Germinal center (tissue), 1 donor: ENCODE results near the gene C10orf67.
"Not testable (repeated sequence)": the region's sequence is repeated elsewhere in the genome, so short reads cannot be mapped to it uniquely, and the experiment has no call there.

Experiments used
- DNase-seq: peaks from one replicate; pipeline ENCODE4 v3.0.0; 2012; ENCODE audit warnings: mixed read lengths, low spot score

Gene C10orf67

DNA sequence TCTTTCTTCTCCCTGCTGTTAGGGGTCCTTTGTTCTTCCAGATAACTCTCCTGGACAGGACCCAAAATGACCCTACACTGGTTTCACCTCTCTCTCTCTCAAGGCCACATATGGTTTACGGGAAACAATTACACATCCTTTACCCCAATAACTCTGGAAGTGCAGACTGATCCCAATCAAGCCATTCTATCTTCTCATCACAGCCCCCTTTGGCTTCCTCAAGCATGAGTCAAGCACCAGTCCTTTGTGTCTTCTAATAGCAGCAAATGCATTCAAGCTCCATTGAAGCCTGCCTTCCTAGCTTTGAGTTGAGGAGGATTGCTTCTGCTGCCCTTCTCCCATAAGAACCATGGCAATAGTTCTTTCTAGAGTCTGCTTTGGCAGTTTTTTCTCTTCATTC, 20.2 kb downstream of the C10orf67 start:
- no peak for DNase-seq

GRCh38 chr10:23322082-23322481, 22.5 kb downstream of the C10orf67 start:
- no peak for DNase-seq

- DNase-seq = peak; percentile 43
Observed at GRCh38 chr10:23319835-23320234, 24.8 kb downstream of the C10orf67 start.

- no peak for DNase-seq
Observed at GRCh38 chr10:23318359-23318758, 26.2 kb downstream of the C10orf67 start.

- no peak for DNase-seq
Observed at GRCh38 chr10:23317416-23317815, 27.2 kb downstream of the C10orf67 start.

DNA sequence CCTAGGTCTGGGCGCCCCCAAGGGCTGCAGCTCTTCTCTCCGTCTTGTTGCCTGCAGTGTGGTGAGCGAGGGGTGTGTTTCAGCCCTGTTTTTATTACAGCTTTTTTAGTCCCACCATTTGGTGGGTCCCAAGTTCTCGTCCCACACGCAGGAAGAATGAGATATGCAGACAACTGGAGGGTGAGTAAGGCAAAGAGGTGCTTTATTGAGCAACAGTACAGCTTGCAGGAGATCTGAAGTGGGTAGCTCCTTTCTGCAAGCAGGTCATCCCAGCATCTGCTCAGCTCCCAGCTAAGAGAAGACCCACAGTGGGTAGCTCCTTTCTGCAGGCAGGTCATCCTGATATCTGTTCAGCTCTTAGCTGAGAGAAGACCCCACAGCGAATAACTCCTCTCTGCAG, 28.2 kb downstream of the C10orf67 start:
- DNase-seq = no peak

- DNase-seq = no peak
Observed at GRCh38 chr10:23315966-23316365, 28.6 kb downstream of the C10orf67 start.

DNA sequence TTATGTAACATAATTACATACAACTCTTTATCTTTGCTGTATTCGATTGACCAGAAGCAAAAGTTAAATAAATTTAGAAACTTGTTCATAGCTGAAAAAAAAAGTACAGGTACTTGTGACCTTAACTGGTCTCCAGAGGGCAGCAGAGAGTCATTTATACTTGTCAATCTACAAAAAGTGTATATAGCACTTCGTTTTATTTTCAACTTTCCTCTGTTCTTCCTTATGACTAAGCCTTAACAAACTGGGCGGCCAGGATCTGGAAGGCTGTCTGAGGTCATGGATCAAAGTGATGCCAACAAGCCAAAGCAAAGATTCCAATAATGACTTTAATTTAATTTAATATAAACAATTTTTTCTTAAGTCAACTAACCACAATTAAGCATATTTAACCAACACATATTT, 29.8 kb downstream of the C10orf67 start:
- DNase-seq = peak; percentile 36

- no peak for DNase-seq
Observed at GRCh38 chr10:23311034-23311433, 33.6 kb downstream of the C10orf67 start.

DNA sequence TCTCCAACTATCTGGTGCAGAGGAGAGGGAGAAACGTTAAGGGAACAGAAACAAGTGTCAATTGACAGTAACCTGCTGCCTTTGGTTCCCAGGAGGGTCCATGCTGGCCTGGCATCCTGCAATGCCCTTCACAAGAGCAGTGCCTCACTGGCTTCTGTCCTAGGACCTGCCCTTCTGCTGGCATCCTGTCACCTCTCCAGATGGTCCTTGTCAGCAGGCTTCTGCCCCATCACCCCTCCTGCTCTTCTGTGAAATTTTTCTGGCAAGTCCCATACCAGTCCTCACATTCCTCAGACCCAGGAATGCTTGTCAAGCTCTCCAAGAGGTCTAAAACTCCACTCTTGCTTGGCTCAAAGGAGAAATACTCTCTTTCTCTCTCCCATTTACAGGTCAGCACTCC, 34.2 kb downstream of the C10orf67 start:
- no peak for DNase-seq

GRCh38 chr10:23299961-23300360, 44.6 kb downstream of the C10orf67 start:
- not testable (repeated sequence) for DNase-seq

- DNase-seq = no peak
Observed at GRCh38 chr10:23294638-23295247, 49.9 kb downstream of the C10orf67 start.

- no peak for DNase-seq
Observed at GRCh38 chr10:23293973-23294590, 50.5 kb downstream of the C10orf67 start.

GRCh38 chr10:23293145-23293724, 51.4 kb downstream of the C10orf67 start:
- DNase-seq = peak; percentile 24

GRCh38 chr10:23291551-23292334, 52.9 kb downstream of the C10orf67 start:
- DNase-seq = no peak

DNA sequence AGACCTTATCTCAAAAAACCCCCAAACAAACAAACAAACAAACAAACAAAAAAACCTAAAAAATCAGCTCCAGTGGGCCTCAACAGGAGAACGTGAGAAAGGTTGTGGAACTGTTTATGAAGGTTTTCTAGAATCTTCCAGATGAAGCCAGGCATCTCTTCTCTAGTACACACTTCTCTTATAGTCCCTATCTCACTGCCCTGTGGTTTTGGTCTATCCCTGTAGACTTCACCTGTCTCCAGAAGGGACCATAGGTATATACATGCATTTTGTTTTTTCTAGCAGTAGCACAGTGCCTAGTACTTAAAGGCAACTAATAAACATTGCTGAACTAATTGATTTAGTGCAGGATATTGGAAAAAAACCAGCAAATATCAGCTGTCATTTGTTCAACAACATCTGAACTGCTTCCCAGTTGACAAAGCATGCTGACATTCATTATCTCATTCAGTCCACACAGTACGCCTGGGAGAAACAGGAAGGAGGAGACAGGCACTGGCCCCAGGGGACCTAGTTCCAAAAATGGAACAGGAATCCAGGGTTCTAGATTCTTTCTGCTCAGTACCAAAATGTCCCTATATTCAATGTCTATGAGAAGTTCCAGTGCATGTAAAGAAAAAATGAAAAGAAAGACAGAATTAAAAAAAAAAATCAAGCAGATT, 59.8 kb downstream of the C10orf67 start:
- no peak for DNase-seq

DNA sequence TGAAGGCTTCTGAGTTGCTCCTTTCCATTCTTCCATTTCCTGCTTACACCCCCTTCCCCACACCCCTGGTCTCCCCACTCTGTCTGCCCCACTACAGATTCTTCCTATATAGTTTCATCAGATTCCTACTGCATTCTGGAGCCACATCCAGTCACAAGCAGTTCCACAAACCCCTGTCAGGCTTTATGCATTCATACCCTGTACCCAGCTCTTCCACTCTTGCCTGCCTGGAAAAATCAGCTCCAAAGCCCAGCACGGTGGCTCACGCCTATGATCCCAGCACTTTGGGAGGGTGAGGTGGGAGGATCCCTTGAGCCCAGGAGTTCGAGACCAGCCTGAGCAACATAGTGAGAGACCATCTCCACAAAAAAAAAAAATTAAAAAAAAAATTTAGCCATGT, 60.4 kb downstream of the C10orf67 start:
- DNase-seq = no peak

DNA sequence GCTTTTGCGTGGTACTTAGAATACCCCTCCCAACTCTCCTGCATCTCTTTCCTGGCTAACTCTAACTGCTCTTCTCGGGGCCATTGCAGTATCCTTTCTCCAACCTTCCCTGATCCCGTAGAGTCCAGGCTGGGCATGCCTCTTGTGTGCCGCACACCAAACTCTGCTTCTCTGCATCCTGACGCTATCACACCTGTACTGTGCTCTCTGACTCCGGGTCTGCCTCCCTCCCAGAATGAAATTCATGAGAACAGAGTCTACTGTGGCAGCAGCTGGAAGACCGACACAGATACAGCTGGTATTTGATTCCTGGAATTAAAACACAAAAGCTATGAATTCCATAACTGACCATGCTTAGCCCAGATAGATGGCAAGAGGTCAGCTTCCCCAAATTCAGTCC, 60.9 kb downstream of the C10orf67 start:
- no peak for DNase-seq

DNA sequence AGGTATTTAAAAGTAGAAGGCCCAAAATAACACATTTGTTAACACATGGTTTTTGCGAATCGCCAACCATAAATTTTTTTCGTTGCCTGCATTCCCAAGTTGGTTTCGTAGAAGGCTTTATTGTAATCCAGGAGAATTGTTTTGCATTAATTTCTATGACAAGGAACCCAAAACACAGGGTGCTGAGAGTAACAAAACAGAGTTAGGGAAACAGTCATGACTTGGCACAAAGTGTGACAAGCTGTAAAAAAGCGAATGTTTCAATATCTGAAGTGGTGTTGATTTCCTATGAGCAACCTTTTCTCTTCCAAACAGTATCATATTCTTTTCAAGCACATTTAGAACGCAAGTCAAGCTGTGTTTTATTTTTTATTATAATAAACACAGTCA, 63.6 kb downstream of the C10orf67 start:
- DNase-seq = no peak

- DNase-seq = no peak
Observed at GRCh38 chr10:23280419-23281043, 64.1 kb downstream of the C10orf67 start.

DNA sequence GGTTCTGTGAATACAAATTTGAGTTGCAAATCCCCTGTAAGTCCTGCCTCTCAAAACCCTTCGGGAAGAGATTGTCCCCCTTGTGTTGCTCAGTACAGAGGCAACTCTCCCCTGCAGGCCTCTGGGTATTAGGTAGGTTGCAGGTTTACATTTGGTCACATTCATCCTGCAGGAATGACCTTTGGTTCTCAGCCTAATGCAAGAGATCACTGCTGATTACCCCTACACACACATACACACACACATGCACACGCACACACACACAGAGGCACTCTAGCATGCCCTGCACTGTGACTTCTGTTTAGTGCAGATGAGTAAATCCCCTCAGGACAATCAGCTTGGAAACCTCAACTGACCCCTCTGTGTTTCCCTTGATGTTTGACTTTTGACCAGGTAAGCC, 69.2 kb downstream of the C10orf67 start:
- DNase-seq = no peak

DNA sequence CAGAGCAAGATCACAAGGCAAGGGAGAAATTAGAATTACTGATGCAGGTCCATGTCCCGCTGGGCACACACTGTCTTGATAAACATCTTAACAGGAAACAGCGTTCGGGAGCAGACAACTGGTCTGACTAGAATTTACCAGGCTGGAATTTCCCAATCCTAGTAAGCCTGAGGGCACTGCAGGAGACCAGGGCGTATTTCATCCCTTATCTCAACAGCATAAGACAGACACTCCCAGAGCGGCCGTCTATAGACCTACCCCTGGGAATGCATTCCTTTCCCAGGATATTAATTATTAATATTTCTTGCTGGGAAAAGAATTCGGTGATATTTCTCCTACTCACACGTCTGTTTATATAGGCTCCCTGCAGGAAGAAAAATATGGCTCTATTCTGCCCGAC, 70.4 kb downstream of the C10orf67 start:
- DNase-seq = not testable (repeated sequence)
